K562 (cell line): ENCODE measurements around the gene NTNG1. TPM values are rescaled to one million over a fixed set of nuclear protein-coding genes. Genes with fewer than 3 reads are reported as not detected.

Experiments
- ATAC-seq: fragments of 200-7000 bp; cut with Tn5 transposase; 3 replicates; pipeline ENCODE4 v1.9.1; 2020; ENCODE audit warnings: moderate library complexity
- BruUV-seq: library from RNA; stranded (reverse); fragments of 400-500 nt; replicated peaks from 2 replicates; lab custom pipeline; 2021; lab: Mats Ljungman, UMichigan
- CTCF ChIA-PET: fragments of 300-600 bp; formaldehyde crosslinking; extraction: SDS; loops from one replicate; lab custom pipeline; 2021; ENCODE audit warnings: low intra/inter-chr PET ratio; lab: Yijun Ruan, JAX
- POLR2A ChIA-PET: fragments of 300-600, 350-650 bp; sonication (Branson Sonifier 250); formaldehyde crosslinking; extraction: SDS; loops from one replicate; lab custom pipeline; 2021; ENCODE audit warnings: antibody characterized with exemption, inconsistent platforms; lab: Yijun Ruan, JAX
- DNase-seq, 4 experiments: peaks; one replicate each; pipeline versions ENCODE4 v3.0.0 to v3.0.0-alpha.2; 2011 to 2018; ENCODE audit warnings: low spot score in 3 of 4, mixed read lengths in 3 of 4; ENCODE audit errors: extremely low read depth in 1 of 4
- FAIRE-seq: peaks from 2 replicates; lab custom pipeline; 2011; peaks lifted over from hg19 to GRCh38; lab: Jason Lieb, UNC
- H2AFZ ChIP-seq: 2 replicates; pipeline ENCODE4 v1.6.0; 2011; ENCODE audit warnings: low read depth, low read length, control low read depth, inconsistent platforms
- H3K27ac ChIP-seq: fragments of 200-600 bp; 3 replicates; pipeline ENCODE4 v1.8.0; 2011; ENCODE audit warnings: low read depth, mild to moderate bottlenecking, control low read depth, inconsistent platforms, low read length, moderate library complexity, mixed read lengths; ENCODE audit errors: extremely low read depth
- H3K27me3 ChIP-seq, 2 experiments: fragments of 300-600 bp in 1 of 2; 2 replicates in 1 of 2; 3 replicates in 1 of 2; pipeline versions ENCODE4 v1.6.0 to v1.8.0; 2011; ENCODE audit warnings: inconsistent platforms in 2 of 2, low read length in 2 of 2, mild to moderate bottlenecking in 1 of 2, mixed read lengths in 1 of 2, moderate library complexity in 1 of 2; ENCODE audit not compliant: control insufficient read depth in 2 of 2, insufficient read depth in 2 of 2
- H3K36me3 ChIP-seq: fragments of 300-600 bp; 3 replicates; pipeline ENCODE4 v1.8.0; 2011; ENCODE audit warnings: mild to moderate bottlenecking, low read length, inconsistent platforms; ENCODE audit not compliant: control insufficient read depth, insufficient read depth
- H3K4me1 ChIP-seq, 2 experiments: fragments of 200-600 bp in 1 of 2; replicated peaks in 1 of 2; 2 replicates in 1 of 2; 3 replicates in 1 of 2; pipeline versions ENCODE4 v1.5.1 to v1.8.0; 2011; ENCODE audit warnings: inconsistent platforms in 2 of 2, low read length in 2 of 2, mild to moderate bottlenecking in 1 of 2, mixed read lengths in 1 of 2, moderate library complexity in 1 of 2; ENCODE audit not compliant: control insufficient read depth in 2 of 2, insufficient read depth in 2 of 2
- H3K4me2 ChIP-seq: 2 replicates; pipeline ENCODE4 v1.6.1; 2011; ENCODE audit warnings: low read length, control low read depth, inconsistent platforms, mixed read lengths; ENCODE audit not compliant: insufficient read depth
- H3K4me3 ChIP-seq: fragments of 200-600 bp; sonication (generic), shearing (Covaris generic); 2 replicates; pipeline ENCODE4 v1.5.1; 2016; ENCODE audit warnings: control low read depth, inconsistent platforms
- H3K79me2 ChIP-seq: fragments of 200-600 bp; 3 replicates; pipeline ENCODE4 v1.8.0; 2011; ENCODE audit warnings: low read length, inconsistent platforms; ENCODE audit not compliant: control insufficient read depth, insufficient read depth
- H3K9ac ChIP-seq, 2 experiments: 2 replicates each; pipeline versions ENCODE4 v1.6.0 to v1.6.1; 2011; ENCODE audit warnings: low read depth in 2 of 2, low read length in 2 of 2, control low read depth in 1 of 2, inconsistent platforms in 1 of 2, mild to moderate bottlenecking in 1 of 2, mixed read lengths in 1 of 2; ENCODE audit not compliant: insufficient read depth in 1 of 2
- H3K9me1 ChIP-seq: one replicate; pipeline ENCODE4 v1.6.0; 2011; ENCODE audit warnings: inconsistent platforms, mild to moderate bottlenecking, low read length, moderate library complexity; ENCODE audit not compliant: control insufficient read depth, insufficient read depth
- H3K9me3 ChIP-seq: replicated peaks from 2 replicates; pipeline ENCODE4 v1.5.1; 2011; ENCODE audit warnings: low read depth, low read length, inconsistent platforms; ENCODE audit not compliant: control insufficient read depth, insufficient read depth
- H4K20me1 ChIP-seq: replicated peaks from 2 replicates; pipeline ENCODE4 v1.6.1; 2011; ENCODE audit warnings: low read length, inconsistent platforms, mixed read lengths; ENCODE audit not compliant: control insufficient read depth, insufficient read depth
- ARHGAP35 ChIP-seq: fragments of 450-650 bp; IDR thresholded peaks from 2 replicates; pipeline ENCODE4 v1.6.1; 2018; ENCODE audit not compliant: partially characterized antibody
- DACH1 ChIP-seq: fragments of 450-650 bp; IDR thresholded peaks from 2 replicates; pipeline ENCODE4 v1.6.1; 2018; ENCODE audit not compliant: partially characterized antibody
- EP400 ChIP-seq: fragments of 450-650 bp; IDR thresholded peaks from 2 replicates; pipeline ENCODE4 v1.6.1; 2017; ENCODE audit warnings: antibody characterized with exemption, mild to moderate bottlenecking, moderate library complexity
- FOSL1 ChIP-seq: fragments of 200-800 bp; sonication (Bioruptor generic); conservative IDR thresholded peaks from 2 replicates; pipeline ENCODE4 v1.6.1; 2016; ENCODE audit warnings: missing genetic modification characterization, missing compliant biosample characterization
- TSC22D4 ChIP-seq: fragments of 450-650 bp; IDR thresholded peaks from 2 replicates; pipeline ENCODE4 v1.6.1; 2016; ENCODE audit warnings: missing genetic modification characterization, missing biosample characterization, control low read depth
- ZNF311 ChIP-seq: fragments of 250-450 bp; sonication (Bioruptor Pico); IDR thresholded peaks from 2 replicates; pipeline ENCODE4 v1.4.0; 2020; ENCODE audit warnings: mild to moderate bottlenecking, moderate library complexity
- ZNF316 ChIP-seq: fragments of 450-650 bp; IDR thresholded peaks from 2 replicates; pipeline ENCODE4 v1.6.1; 2016
- ZNF707 ChIP-seq: fragments of 250-450 bp; sonication (Bioruptor Pico); conservative IDR thresholded peaks from 2 replicates; pipeline ENCODE4 v1.8.0; 2022; ENCODE audit warnings: inconsistent platforms, mild to moderate bottlenecking, moderate library complexity
- WGBS: fragments of 100-300 bp; shearing (Covaris generic); methylation state at CpG from one replicate; pipeline ENCODE4 v1.1.6; 2016; ENCODE audit warnings: low coverage, mixed read lengths; ENCODE audit not compliant: insufficient coverage; ENCODE audit errors: missing lambda C conversion rate; 5-methylcytosine and 5-hydroxymethylcytosine counted together
- in situ Hi-C: fragments of 300-500 bp; cut with MboI; formaldehyde crosslinking; loops from 4 replicates; pipeline ENCODE4 v1.15.0; 2018; ENCODE audit warnings: inconsistent platforms, mixed read lengths
- intact Hi-C: fragments of 100-400 bp; cut with micrococcal nuclease; formaldehyde crosslinking; loops from 2 replicates; pipeline ENCODE4 v1.14.2; 2022
- polyA plus RNA-seq, 8 experiments: library from polyadenylated mRNA; depleted of rRNA in 4 of 8; stranded (reverse) in 5 of 8; unstranded in 3 of 8; fragments of >200 nt; fragmentation: Nextera tagmentation in 2 of 8; fragmentation: Illumina TruSeq in 1 of 8; extraction: Ambion mirVana in 2 of 8; extraction: Trizol in 1 of 8; gene quantifications; 2 replicates each; pipeline versions ENCODE4 v1.2.1 to v1.2.3, GENCODE V29; 2011 to 2014; ENCODE audit warnings: inconsistent platforms in 1 of 8, missing spikeins in 1 of 8
- total RNA-seq, 7 experiments: library from RNA; depleted of rRNA in 6 of 7; stranded (reverse); fragments of >200 nt in 6 of 7; fragmentation: Illumina TruSeq in 2 of 7; extraction: Trizol in 2 of 7; gene quantifications; 2 replicates each; pipeline versions ENCODE4 v1.2.1 to v1.2.3, GENCODE V29; 2011 to 2021; ENCODE audit warnings: low replicate concordance in 1 of 7
- TF ChIP-seq, protein P1 (sequence below): fragments of 250-450 bp; sonication (Bioruptor Pico); IDR thresholded peaks from 2 replicates; pipeline ENCODE4 v1.8.0; 2022; ENCODE audit warnings: moderate library complexity, mild to moderate bottlenecking, inconsistent platforms
- TF ChIP-seq, protein P2 (sequence below): sonication (generic); formaldehyde crosslinking; IDR thresholded peaks from 2 replicates; pipeline ENCODE4 v1.9.0; 2022; ENCODE audit warnings: mild to moderate bottlenecking, missing genetic modification reagents

Gene NTNG1
- total and polyA plus RNA-seq, 9 of the 15 experiments (the other 6 are each of a cell fraction or from before 2014, with no cell fraction given): not detected

DNA sequence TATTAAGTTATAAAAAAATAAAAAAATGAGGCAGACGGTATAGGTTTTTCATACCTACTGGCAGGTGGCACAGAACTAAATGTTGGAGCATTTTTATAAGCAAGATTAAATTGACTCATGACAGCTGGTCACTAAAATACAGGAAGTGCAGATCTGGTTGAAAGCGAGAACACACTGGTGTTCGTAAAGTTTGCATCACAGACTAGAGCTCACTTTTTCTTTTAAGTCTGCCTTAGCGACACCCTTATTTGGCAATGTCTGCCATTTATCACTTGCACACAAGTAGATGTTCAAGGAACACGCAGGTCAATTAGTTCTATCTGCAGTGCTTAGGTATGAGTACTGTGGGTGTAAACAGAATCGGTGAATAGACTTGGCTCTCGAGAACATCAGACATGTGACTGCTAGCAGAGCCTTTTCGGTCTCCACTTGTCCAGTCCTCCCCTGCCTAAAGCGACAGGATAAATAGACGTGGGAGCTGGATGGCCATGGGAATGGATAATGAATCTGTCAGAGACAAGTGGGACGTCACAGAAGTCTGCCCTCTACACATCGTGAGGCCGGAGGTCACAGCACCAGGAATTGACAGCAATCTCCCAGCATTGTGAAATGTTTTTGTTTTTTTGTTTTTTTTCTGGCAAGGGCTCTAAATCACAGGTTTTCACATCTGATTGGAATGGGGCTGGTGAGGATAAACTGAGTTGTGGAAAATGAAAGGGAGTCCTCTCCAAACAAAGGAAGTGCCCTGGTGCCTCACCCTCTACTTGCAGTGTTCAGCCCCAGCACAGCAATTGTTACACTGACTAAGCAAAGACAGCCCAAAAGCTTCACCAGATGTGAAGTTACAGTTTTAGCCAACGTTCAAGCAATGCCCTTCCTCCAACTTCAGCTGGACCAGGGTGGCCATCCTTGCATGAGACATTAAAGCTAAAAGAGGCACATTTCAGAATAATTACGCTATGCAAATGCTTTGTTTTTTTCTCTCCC lies 248.9 kb downstream of the NTNG1 start:
- H3K9me1 ChIP-seq: no peaks in the 10 kb centered on the region
- H4K20me1 ChIP-seq: no peaks in the 10 kb centered on the region
- TF ChIP-seq ARHGAP35: no peak
- TF ChIP-seq TSC22D4 (tag): no peak
- no peak for TF ChIP-seq ZNF311
- TF ChIP-seq, protein P1, sequence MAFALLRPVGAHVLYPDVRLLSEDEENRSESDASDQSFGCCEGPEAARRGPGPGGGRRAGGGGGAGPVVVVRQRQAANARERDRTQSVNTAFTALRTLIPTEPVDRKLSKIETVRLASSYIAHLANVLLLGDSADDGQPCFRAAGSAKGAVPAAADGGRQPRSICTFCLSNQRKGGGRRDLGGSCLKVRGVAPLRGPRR: no peak
- TF ChIP-seq EP400: no peak
- TF ChIP-seq, protein P2, sequence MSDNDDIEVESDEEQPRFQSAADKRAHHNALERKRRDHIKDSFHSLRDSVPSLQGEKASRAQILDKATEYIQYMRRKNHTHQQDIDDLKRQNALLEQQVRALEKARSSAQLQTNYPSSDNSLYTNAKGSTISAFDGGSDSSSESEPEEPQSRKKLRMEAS (CRISPR knock-in tag): no peak
- no peak for TF ChIP-seq ZNF707 (CRISPR knock-in tag)
- TF ChIP-seq FOSL1 (tag): no peak
- no peak for TF ChIP-seq DACH1
- TF ChIP-seq ZNF316: no peak
- H3K79me2 ChIP-seq: no peaks in the 10 kb centered on the region
- DNase-seq: no peak
- no peaks in the 10 kb centered on the region for H3K36me3 ChIP-seq
- no peak for ATAC-seq
- H3K9ac ChIP-seq: no peak overlapping the region
- H3K4me1 ChIP-seq: no peaks in the 10 kb centered on the region
- no peak overlapping the region for H2AFZ ChIP-seq
- no peak overlapping the region for H3K4me3 ChIP-seq
- CTCF ChIA-PET: no interaction called here
- no peak overlapping the region for H3K27ac ChIP-seq
- POLR2A ChIA-PET: no interaction called here
- no peak overlapping the region for H3K4me2 ChIP-seq
- in situ Hi-C loops: no loop called here
- no peaks in the 10 kb centered on the region; the same call in 1 of the 2 replicates for H3K9me3 ChIP-seq
- intact Hi-C loops: no loop called here
- no TSS peak for BruUV-seq
- H3K27me3 ChIP-seq: no peaks in the 10 kb centered on the region
- 1% methylated on average over 15 of the region's 15 CpGs for WGBS
- no peak for FAIRE-seq
